Endothelial cell of hepatic sinusoid (primary cell): Measurements from ENCODE around the gene EGFL8.
"Not testable (repeated sequence)": the region's sequence is repeated elsewhere in the genome, so short reads cannot be mapped to it uniquely, and the experiment has no call there.

Experiments used
- in situ Hi-C: cut with HindIII; loops from 2 replicates; pipeline ENCODE4 v1.10.0; 2017; ENCODE audit warnings: low sequenced_read_pairs

The EGFL8 gene

DNA sequence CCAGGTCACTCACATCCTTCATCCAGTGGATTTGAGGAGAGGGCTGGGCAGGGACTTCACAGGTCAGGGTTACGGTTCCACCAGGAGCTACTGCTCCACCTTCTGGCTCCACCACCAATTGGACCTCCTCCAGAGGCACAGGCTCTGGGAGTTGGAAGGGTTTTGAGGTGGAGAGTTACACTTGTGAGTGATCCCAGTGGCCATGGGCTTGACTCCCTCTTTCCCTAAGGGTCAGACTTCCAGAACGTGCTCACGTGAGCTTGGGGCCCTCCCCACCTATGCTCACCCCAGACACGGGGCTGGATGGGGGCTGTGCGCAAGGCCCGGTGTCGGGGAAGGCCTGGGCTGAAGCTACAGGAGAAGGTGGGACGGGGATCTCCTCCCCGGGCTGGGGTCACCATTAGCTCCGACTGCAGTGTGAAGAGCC lies 18.2 kb downstream of the EGFL8 start:
- in situ Hi-C loops: loop anchor here (10.0 kb wide), 1 partner anchor 68 kb away; no protein-coding TSS in a partner anchor

DNA sequence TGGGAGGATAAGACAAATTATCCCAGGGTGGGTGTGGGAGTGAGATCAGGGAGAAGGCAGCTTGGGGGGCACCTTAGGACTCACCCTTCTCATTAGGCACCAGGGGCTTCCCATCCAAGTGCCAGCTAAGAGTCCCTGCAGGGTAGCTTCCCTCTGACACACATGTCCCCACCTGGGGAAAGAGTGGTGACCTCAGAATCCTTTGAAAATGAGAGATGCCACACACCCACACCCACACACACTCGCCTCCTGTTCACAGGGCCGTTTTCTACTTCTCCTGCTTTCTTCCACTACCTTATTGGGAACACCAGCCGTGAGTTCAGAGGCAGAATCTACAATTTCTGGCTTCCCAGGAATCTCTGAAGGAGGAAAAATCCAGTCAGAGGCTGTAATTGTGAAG lies 18.6 kb downstream of the EGFL8 start:
- in situ Hi-C loops: loop anchor here (10.0 kb wide), 1 partner anchor 68 kb away; no protein-coding TSS in a partner anchor

DNA sequence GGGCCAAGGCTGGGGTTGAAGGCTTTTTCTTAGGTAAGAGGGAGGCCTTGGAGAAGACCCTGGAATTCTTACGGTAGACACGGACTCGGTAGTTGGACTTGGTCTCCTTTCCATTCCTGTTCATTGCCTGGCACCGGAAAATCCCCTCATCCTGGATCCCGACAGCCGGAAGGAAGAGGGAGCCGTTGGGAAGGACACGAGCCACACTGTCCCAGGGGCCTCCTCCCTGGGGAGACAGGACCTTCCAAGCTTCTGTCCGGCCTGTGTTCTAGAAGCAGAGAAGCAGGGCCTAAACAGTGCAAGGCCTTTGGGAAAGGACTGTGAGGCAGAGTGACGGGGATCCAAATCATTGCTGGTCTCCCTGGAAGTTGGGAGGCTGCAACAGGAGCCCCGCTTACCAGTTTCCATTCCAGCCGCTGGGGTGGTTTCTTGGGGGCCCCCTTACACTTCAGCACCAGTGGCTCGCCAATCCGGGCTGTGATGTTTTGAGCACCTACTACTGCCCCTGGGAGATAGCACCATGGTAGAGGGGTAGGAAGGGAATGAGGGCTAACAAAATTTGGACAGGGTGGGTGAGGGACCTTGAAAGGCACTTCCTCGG lies 19.2 kb downstream of the EGFL8 start:
- in situ Hi-C loops: loop anchor here (10.0 kb wide), 1 partner anchor 69 kb away; no protein-coding TSS in a partner anchor

DNA sequence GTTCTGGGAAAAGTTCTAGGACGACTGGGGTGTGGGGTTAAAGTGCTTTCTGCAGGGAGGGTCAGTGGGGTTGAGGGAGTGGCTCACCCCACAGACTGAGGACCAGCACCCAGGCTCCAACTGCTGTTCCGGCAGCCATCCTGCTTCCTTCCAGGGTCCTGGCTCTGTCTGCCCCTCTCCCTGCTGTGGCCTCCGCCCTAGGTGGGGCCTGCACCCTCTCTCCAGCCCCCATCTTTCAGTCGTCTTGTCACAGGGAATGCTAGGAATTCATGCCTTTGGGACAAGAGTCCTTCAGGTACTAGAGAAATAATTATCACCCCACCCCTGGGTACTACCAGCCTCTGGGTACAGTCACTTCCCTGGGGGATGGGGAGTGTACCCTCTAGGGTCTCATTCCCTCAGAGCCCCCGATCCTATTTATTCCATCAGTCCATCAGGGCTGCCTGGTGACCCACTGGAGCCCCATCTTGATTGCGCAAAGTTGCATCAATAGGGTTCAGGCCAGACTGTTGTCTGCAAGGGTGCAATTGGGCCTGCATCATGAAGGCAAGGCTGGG lies 19.8 kb downstream of the EGFL8 start, which contains the start of gene AGER:
TSS of gene AGER (minus strand) at position 170 of the 557 bp plus-strand sequence. CDS start at position 139, 31 bp downstream.
- in situ Hi-C loops: loop anchor here (10.0 kb wide), 1 partner anchor 69 kb away; no protein-coding TSS in a partner anchor

DNA sequence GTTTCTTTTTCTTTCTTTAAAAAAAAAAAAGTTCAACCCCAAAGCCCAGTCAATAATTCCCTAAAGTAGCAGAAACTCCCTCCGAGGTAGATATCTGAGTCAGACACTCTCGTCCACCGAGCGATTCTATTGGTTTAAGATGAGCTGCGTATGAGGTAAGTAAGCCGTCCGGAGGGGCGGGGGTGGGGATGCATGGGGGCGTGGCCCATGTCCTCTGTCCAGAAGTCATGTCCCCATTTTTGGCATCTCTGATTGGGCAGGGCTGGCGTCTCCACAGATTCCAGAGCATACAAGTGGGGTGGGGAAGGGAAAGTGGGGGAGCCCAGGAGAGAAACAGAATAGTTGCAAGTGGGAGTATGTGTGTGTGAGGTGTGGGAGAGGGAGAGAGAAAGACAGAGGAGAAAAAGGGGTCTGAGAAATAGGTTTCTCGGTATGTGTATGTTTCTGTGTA lies 21.3 kb downstream of the EGFL8 start:
- in situ Hi-C loops: loop anchor here (10.0 kb wide), 1 partner anchor 71 kb away; no protein-coding TSS in a partner anchor

DNA sequence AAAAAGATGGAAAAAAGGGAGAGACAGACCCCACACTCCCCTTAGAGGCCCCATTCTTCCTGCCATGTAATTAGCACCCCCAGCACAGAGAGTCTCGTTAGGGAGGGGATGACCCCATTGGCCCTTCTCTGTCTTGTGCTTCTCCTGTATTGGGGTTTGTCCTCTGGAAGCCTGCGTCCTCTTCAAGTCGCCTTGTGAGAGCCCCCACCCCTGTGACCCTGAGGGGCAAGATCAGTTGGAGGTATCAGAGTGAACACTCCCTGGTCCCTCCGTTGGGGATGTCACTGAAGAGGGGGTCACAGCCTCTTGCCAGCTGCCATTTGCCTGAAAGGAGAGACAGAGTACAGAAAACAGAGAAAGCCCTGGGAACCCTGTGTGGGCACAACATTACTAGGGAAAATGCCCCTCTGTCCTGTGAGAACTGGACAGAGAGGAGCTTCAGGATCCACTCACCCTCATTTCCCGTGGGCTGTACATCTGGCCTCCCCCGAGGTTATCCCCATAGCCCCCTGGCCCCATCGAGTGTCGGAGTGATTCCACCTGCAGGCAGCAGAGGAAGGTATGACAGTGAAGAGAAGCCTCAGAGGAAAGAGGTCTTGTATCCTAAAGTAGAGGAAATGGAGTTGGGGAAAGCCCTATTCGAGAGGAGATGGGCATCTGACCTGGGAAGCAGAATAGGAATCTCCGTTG lies 21.9 kb downstream of the EGFL8 start:
- in situ Hi-C loops: loop anchor here (10.0 kb wide), 1 partner anchor 71 kb away; no protein-coding TSS in a partner anchor

DNA sequence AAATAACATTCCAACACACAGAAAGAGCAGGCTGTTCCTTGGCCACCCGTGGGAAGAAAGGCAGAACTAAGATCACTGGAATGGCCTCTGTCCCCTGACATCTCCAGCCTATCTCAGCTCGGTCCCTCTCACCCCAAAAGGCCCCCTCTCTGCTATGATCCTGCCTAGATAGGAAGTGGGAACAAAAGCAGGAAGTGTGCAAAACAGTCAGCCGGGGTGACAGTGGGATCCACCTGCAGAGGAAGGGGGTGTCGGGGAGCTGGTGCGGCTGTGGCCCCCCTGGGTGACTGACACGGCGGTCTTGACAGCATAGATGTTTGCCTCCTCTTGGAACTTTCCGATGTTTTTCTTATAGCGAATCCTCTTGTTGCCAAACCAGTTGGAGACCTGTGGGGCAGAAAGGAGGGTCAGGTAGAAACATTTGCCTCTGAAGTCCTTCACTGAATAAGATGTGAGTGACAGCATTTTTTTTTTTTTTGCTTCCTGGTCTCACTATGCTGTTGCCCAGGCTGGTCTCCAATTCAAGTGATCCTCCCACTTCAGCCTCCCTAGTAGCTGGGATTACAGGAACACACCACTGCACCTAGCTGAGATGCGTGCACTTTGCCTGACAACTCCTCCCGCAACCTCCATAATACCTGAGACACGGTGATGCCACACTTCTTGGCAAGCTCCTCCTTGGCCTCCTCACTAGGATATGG lies 22.8 kb downstream of the EGFL8 start:
- in situ Hi-C loops: loop anchor here (10.0 kb wide), 1 partner anchor 72 kb away; no protein-coding TSS in a partner anchor

DNA sequence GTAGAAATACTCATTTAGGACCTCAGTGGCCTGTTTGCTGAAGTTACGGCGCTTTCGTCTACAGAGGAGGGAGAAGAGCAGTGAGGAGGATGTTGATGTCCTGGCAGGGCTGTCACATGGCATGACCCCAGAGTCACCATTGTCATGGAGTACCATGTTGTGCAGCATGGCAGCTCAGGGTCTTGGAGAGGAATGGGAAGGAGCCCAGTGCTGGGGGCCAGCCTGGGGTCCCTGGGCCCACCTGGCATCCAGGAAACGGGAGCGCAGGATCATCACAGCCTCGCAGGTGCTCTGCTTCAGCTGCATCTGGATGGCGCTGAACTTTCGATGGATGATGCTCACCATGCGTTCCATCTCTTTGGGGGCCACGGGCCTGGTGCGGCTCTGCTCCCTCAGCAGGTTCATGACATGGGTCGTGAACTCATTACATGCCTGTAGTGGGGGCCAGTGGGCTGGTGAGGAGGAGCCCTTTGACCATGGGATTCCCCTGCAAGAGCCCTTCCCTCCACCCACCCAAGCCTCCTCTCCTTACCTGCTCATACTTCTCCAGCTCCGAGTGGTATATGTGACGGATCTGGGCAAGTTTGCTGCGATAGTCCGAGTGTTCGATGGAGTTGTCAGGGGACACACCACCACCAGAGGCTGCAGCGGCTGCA lies 23.5 kb downstream of the EGFL8 start:
- in situ Hi-C loops: loop anchor here (10.0 kb wide), 1 partner anchor 73 kb away; no protein-coding TSS in a partner anchor

DNA sequence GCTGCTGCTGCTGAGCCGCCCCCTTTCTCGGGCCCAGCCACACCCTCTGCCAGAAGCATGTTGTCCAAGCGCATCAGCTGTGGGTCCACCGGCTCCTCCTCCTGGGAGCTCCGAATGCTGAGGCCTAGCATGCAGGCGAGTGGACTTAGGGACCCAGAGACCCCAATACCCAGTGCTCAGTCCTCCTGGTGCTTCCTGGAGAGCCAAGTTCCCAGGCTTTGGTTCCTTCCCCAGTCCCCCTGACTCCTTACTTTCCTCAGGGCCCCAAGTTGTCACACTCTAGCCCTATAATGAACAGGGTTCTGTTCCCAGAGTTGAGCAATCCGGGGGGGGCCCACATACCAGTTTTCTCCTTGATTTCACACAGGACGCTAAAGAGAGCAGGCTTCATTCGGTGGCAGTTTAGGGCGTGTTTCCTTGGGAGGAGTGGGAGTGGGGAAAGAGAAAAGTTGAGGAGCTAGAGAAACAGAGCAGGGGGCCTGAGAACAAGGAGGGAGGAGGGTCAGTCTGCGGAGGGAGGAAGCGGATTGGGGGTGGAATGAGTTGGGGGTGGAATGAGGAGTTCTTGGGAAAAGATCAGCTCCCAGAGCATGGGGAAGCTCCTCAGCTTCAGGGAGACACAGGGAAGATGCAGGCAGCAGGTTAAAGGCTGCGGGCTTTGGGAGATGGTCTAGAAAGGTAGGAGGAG lies 24.1 kb downstream of the EGFL8 start:
- in situ Hi-C loops: loop anchor here (10.0 kb wide), 1 partner anchor 74 kb away; no protein-coding TSS in a partner anchor

DNA sequence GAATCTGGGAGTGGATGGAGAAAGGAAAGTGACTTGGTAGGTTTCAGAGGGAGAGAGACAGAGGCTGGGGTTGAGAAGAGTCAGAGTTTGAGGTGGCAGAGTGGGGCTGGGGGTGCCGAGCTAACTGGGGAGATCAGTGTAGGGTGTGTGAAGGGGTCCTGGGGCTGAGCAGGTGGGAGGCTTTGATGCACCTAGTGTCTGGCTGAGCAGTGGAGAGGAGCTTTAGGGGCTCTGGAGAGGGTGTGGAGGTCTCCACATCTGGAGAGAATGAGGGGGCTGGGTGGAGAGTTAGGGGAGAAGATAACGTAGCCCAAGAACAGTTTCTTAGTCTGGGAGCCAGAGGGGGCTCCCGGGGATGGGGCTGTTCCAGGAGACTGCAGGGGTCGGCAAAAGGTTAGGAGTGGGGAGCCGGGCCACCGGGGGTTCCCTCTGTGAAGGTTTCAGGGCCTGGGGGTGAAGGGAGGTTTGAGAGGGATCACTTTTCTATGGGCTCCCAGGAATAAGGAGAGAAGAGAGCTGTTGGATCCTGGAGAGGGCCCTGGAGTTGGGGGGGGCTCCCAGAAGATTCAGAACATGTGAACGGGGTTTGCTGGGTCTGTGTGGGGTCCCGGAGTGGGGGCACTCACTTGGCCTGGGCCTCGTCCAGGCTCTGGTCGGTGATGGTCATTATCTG lies 24.8 kb downstream of the EGFL8 start:
- in situ Hi-C loops: loop anchor here (10.0 kb wide), 1 partner anchor 74 kb away; no protein-coding TSS in a partner anchor

DNA sequence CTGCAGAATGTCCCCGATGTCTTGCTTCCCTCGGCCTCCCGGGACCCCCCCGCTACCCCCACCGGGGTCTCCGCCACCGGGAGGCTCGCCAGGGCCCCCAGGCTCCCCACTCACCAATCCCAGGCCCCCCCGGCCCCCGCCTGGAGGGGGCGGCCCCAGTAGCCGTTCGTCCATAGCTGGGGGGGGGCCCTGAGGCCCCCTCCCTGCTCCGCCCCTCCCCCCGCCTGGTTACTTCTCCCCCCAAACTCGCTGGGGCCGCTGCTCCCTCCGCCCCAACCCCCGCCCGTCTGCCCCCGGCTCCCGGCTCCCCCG lies 25.3 kb downstream of the EGFL8 start:
- in situ Hi-C loops: loop anchor here (10.0 kb wide), 1 partner anchor 75 kb away; no protein-coding TSS in a partner anchor

DNA sequence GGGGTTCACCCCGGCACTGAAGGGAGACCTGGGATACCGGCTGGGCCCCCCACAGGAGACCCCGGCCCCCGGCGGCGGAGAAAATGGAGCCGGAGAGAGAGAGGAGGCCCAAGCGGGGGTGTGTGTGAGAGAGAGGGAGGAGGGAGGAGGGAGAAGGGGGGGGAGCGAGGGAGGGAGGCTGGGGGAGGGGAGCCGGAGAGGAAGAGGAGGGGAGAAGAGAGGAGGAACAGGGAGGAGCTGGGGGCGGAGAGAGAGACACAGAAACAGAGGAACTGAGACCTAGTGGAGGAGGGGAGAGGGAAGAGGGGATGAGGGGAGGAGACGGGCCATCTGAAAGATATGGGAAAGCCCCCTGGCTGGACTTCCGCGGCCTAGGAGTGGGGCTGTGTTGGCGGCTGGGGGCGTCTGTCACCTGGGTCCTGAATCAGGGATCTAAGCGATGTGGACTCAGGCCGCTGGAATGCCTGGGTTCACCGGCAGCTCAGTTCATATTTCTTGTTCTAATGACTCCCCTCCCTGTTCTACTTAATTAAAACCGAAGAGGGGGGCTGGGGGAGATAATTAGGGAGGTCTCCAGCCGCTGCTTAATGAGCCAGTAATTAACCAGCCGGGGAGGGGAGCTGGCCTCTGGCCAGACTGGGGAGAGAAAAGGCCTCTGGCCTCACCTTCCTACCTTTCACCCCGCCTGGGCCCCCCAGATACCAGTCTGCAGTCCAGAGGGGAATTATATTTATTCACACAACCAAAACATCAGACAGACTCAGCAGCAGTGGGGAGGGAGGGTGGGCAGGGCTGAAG lies 25.9 kb downstream of the EGFL8 start, which contains the start of gene PBX2:
TSS of gene PBX2 (minus strand) at position 149 of the 798 bp plus-strand sequence. CDS start 287 bp downstream, outside the sequence.
- in situ Hi-C loops: no loop called here

DNA sequence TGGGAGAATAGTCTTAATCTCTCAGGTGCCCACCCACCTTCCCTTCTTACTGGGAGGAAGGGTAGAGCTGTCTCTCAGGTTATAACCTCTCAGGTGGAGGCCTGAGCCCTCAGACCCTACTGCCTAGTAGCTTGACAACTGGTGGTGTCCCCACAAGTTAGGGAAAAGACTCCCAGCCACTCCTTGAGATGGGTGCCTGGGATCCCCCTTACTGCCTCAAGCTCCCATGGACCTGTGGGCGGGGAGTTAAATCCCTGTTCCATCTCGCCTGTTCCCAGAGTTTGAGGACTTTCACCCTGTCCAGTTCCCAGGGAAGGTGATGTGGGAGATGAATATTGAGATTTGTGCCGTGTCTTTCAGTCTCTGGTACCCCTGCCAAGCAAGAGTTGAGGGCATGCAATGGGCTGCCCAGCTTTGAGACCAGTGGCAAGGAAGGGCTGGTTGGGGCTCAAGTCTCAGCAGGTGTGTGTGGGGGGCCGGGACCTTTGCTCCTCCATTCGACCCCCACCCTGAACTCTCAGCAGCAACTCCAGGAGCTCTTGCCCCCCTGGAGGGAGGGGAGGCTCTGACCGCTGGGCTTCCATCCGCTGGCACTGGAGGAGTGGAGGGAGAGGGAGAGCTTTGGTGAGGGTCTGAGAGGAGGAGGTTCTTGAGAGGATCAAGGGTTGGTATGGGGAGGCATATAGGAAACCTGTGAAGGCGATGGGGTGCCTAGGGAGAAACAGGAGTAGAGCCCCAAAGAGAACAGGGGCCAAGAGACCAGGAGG lies 26.7 kb downstream of the EGFL8 start:
- in situ Hi-C loops: no loop called here

DNA sequence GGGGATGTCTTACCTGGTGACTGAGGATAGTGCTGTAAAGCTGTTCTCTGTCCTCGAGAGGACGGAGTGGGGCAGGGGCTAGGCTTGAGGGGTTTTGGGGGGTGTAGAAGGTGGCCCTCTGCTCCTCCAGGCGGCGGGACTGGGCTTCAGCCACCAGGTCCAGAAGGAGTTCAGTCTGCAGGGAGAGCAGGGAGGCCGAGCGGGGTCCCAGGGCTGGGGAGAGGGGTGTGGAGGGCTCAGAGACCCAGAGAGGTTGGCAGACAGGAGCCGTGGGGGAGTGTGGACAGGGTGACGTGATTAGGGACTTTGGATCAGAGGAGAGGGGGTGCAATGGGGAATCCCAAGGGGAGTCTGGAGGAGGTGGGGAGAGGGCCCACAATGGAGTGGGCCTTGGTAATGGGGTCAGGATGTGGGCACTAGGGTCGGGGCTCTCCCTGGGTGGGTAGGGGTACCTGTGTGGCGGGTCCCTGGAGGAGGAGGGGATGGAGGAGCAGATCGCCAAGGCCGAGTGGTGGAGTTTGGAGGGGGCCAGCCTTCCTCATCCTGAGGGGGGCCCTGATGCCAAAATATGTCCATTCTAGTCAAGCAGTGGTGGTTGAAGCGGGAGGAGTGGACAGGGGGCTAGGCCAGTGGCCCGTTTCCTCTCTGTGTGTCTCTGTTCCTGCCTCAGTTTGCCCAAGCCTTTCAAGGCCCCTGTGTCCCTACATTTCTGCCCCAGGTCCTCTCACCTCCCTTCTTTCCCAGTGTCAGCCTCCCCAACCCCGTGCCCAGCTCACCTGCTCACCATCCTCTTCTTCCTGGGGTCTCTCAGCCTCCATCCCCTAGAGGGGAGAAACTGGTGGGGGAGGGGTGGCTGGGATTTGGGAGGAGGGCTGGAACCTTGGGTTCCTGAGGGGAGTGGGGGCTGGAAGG lies 27.6 kb downstream of the EGFL8 start:
- in situ Hi-C loops: no loop called here

DNA sequence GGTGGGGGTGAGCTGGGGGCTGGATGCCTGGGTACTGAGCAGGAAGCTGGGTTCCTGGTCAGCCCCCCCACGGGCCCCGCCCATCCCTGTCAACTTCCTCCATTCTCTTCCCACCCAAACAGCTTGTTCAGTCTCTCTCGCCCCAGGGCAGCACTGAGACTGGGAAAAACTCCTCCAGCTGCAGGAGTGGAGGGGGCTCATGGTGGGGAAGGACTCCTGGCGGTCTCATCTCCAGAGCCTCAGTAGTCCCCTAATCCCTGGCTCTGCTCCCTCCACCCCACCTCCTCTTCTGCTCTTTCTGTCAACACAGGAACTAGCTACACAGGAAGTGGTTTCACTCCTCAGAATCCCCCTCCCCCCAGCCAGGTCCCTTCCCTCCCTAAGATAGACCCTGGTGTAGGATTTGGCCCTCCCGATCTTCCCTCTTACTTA lies 28.2 kb downstream of the EGFL8 start, which contains the start of gene GPSM3:
TSS of gene GPSM3 (minus strand) at position 36 of the 432 bp plus-strand sequence. CDS start 130 bp downstream, outside the sequence.
- in situ Hi-C loops: no loop called here

DNA sequence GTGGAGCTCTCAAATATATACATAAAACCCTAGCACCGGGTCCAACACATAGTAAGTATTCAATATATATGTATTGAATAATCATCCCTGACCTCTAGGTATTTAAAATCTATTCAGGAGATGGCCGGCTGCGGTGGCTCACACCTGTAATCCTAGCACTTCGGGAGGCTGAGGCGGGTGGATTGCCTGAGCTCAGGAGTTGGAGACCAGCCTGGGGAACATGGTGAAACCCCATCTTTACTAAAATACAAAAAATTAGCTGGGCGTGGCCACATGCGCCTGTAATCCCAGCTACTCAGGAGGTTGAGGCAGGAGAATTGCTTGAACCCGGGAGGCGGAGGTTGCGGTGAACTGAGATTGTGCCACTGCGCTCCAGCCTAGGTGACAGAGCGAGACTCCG lies 28.7 kb downstream of the EGFL8 start:
- in situ Hi-C loops: not testable (repeated sequence)
